Vagina (tissue), 2 donors: ENCODE measurements around the gene CISD3. TPM values are rescaled to one million over a fixed set of nuclear protein-coding genes. Genes with fewer than 3 reads are reported as not detected.
A peak's percentile ranks its signal among the peaks of the same experiment; 100 is the strongest.

ENCODE experiments used
- DNase-seq, 2 donors: peaks; one replicate each; pipeline ENCODE4 v3.0.0-alpha.2; 2017; ENCODE audit errors: extremely low spot score in 2 of 2
- H3K27ac ChIP-seq: fragments of 200-600 bp; sonication (generic); one replicate; pipeline ENCODE4 v1.5.1; 2019
- H3K27me3 ChIP-seq: fragments of 200-600 bp; sonication (generic); one replicate; pipeline ENCODE4 v1.5.1; 2019
- H3K36me3 ChIP-seq, 2 donors: fragments of 200-600 bp; sonication (generic); one replicate each; pipeline ENCODE4 v1.5.1; 2017 to 2019
- H3K4me1 ChIP-seq: fragments of 200-600 bp; sonication (generic); one replicate; pipeline ENCODE4 v1.5.1; 2019
- H3K4me3 ChIP-seq, 2 donors: fragments of 200-600 bp; sonication (generic); 1 replicate in 1 of 2; 2 replicates in 1 of 2; pipeline ENCODE4 v1.5.1; 2016 to 2019
- H3K9me3 ChIP-seq: fragments of 200-600 bp; sonication (generic); one replicate; pipeline ENCODE4 v1.5.1; 2019
- POLR2A ChIP-seq, 2 donors: fragments of 450-650 bp; IDR thresholded peaks; one replicate each; pipeline ENCODE4 v1.6.1; 2017; ENCODE audit warnings: antibody characterized with exemption in 2 of 2, mild to moderate bottlenecking in 2 of 2, moderate library complexity in 2 of 2
- POLR2AphosphoS5 ChIP-seq, 2 donors: sonication (generic); formaldehyde crosslinking; IDR thresholded peaks; one replicate each; pipeline ENCODE4 v1.9.0; 2017; ENCODE audit warnings: antibody characterized with exemption in 2 of 2, mild to moderate bottlenecking in 2 of 2, low read depth in 1 of 2; ENCODE audit not compliant: insufficient read depth in 1 of 2
- intact Hi-C: fragments of 100-400 bp; cut with DNase I; formaldehyde crosslinking; loops from one replicate; pipeline ENCODE4 v1.15.1; 2023
- total RNA-seq: library from RNA; depleted of rRNA; stranded (reverse); fragments of >200 nt; gene quantifications from one replicate; pipeline ENCODE4 v1.2.3, GENCODE V29; 2016
- TF ChIP-seq, protein P1 (sequence below), 3 experiments: fragments of 450-650 bp in 2 of 3; fragments of 200-600 bp in 1 of 3; sonication (generic) in 1 of 3; IDR thresholded peaks; one replicate each; pipeline ENCODE4 v1.5.1; 2017 to 2019; ENCODE audit warnings: antibody characterized with exemption in 3 of 3, mild to moderate bottlenecking in 2 of 3, moderate library complexity in 2 of 3

The CISD3 gene
- total RNA-seq, 1 donor from 2014 or later = 12.8 TPM

DNA sequence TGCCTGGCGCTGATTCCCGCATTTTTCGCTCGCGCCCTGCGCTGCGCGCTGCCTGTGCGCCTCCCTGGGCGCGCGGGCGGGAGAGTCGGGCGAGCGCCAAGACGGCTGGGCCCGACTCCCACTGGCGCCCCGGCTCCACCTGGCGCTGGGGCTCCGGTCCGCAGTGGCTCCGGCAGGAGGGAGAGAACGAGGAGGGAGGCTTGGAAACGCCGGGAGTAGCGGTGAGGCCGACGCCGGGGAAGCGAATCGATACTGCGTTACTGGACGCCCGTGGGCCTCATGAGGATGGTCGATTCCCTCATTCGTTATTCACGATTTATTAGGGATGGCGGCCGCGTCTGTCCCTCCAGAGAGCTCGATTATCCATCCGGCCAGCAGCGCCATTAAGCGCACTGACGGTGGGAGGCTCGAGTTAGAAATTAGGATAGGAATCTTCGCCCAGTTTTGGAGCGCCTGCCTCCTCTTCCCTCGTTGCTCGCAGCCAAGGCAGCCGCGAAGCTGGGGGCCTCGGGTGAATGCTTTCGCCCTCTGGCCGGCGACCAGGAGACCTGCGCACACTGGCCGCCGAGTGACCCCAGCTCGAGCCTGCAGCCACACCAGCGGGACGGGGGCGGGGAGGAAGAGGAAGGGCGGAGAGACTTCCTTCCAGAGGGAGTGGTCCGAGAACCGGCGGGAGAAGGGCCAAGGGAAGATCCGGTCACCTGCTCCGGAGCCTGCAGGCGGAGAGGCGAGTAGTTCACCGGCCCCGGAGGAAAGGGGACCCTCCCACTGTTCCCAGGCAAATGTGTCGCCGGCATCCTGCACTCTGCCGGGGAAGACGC lies 19.3 kb downstream of the CISD3 start:
- intact Hi-C loops = loop anchor here (2.0 to 5.0 kb wide), 2 partner anchors 19 to 48 kb away; partner anchors contain the start of genes CISD3 and PIP4K2B
- H3K9me3 ChIP-seq = no peaks in the 10 kb centered on the region
- H3K4me1 ChIP-seq = peaks cover 70% of the 10 kb centered on the region

DNA sequence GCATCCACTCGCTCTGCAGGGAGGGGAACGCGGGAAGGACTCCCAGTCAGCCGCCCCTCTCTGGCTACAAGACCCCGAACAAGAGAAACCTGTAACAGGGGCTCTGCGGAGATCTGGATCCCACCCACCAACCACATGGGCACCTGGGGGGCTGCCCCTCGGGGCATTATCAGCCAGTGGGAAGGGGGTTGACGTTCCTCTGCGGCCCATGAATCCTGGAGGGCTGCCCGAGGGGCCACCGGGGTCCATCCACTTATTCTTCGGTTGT lies 19.8 kb downstream of the CISD3 start:
- Histone ChIP-seq H3K27ac (peak overlapping the region; percentile 83), H3K4me1 (peaks cover 76% of the 10 kb centered on the region), H3K36me3 (peaks cover 0 to 8% of the 10 kb centered on the region in 2 donors), H3K4me3 (peak overlapping the region; percentile 65 to 98), H3K9me3 (no peaks in the 10 kb centered on the region), H3K27me3 (no peaks in the 10 kb centered on the region)
- no peak for DNase-seq
- TF ChIP-seq, protein P1, sequence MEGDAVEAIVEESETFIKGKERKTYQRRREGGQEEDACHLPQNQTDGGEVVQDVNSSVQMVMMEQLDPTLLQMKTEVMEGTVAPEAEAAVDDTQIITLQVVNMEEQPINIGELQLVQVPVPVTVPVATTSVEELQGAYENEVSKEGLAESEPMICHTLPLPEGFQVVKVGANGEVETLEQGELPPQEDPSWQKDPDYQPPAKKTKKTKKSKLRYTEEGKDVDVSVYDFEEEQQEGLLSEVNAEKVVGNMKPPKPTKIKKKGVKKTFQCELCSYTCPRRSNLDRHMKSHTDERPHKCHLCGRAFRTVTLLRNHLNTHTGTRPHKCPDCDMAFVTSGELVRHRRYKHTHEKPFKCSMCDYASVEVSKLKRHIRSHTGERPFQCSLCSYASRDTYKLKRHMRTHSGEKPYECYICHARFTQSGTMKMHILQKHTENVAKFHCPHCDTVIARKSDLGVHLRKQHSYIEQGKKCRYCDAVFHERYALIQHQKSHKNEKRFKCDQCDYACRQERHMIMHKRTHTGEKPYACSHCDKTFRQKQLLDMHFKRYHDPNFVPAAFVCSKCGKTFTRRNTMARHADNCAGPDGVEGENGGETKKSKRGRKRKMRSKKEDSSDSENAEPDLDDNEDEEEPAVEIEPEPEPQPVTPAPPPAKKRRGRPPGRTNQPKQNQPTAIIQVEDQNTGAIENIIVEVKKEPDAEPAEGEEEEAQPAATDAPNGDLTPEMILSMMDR (IDR thresholded peaks at IDR 0.05) = no peak
- TF ChIP-seq POLR2AphosphoS5 (IDR thresholded peaks at IDR 0.05; ENCODE audit: insufficient read depth in 1 of 2, low read depth in 1 of 2) (no peak), POLR2A (IDR thresholded peaks at IDR 0.05) (no peak)
- intact Hi-C loops = loop anchor here (5.0 kb wide), 1 partner anchor 47 kb away; the partner anchor contains the start of gene PIP4K2B

More for the DNA sequence above, 19.3 kb downstream of the CISD3 start:
- TF ChIP-seq POLR2AphosphoS5 (IDR thresholded peaks at IDR 0.05; ENCODE audit: insufficient read depth in 1 of 2, low read depth in 1 of 2) (peak; percentile 64 to 91), POLR2A (IDR thresholded peaks at IDR 0.05) (peak in 1 of 2 donors; percentile 65)
- TF ChIP-seq, protein P1 (IDR thresholded peaks at IDR 0.05) = no peak
- H3K4me3 ChIP-seq = peak overlapping the region; percentile 65 to 98
- DNase-seq = peak in 1 of 2 donors; percentile 95
- peak overlapping the region; percentile 83 for H3K27ac ChIP-seq
- peaks cover 0 to 3% of the 10 kb centered on the region in 2 donors for H3K36me3 ChIP-seq
- no peaks in the 10 kb centered on the region for H3K27me3 ChIP-seq

DNA sequence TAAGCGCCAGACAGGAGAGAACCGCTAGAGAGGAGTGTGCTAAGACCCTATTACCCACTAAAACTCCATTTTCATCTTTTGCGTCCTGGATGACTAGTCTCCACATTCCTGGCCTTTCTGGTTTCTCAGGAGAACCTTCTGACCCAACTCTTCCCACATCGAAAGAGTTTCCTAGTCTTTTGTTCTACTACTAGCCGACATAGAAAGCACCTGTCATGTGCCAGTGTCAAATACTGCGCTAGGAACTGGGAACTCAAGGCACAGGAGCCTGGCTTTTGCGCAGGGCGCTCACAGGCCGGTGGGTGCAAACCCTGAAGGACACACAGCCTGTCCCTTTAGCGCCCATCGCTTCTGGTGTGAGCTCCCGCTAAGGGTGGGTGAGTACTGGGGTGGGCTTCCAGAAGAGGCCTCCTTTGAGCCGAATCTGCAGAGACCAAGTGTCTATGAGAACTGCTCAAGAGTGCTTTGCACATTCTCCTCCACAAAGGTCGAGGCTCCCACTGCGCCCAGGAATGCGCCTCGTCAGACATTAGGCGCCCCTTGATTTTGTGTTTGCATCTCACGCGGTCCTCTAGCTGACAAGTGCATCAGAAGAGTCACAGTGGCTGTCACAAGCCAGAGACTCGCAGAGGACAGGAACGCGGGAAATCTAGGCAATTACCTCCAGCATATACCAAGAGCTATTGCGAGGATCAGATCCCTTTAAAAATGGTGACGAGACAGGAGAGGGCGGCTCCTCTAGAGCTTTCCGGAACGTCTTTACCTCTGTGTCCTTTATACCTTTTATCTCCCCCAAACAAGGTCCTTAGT lies 20.4 kb downstream of the CISD3 start:
- no peak for DNase-seq
- Histone ChIP-seq H3K4me1 (peaks cover 76% of the 10 kb centered on the region), H3K27me3 (no peaks in the 10 kb centered on the region), H3K4me3 (peak overlapping the region; percentile 65 to 98), H3K36me3 (peaks cover 0 to 12% of the 10 kb centered on the region in 2 donors), H3K9me3 (no peaks in the 10 kb centered on the region), H3K27ac (peak overlapping the region; percentile 83)
- intact Hi-C loops = loop anchor here (5.0 kb wide), 1 partner anchor 47 kb away; the partner anchor contains the start of gene PIP4K2B
- TF ChIP-seq POLR2A (IDR thresholded peaks at IDR 0.05) (no peak), POLR2AphosphoS5 (IDR thresholded peaks at IDR 0.05; ENCODE audit: insufficient read depth in 1 of 2, low read depth in 1 of 2) (no peak)
- TF ChIP-seq, protein P1 (IDR thresholded peaks at IDR 0.05) = no peak

DNA sequence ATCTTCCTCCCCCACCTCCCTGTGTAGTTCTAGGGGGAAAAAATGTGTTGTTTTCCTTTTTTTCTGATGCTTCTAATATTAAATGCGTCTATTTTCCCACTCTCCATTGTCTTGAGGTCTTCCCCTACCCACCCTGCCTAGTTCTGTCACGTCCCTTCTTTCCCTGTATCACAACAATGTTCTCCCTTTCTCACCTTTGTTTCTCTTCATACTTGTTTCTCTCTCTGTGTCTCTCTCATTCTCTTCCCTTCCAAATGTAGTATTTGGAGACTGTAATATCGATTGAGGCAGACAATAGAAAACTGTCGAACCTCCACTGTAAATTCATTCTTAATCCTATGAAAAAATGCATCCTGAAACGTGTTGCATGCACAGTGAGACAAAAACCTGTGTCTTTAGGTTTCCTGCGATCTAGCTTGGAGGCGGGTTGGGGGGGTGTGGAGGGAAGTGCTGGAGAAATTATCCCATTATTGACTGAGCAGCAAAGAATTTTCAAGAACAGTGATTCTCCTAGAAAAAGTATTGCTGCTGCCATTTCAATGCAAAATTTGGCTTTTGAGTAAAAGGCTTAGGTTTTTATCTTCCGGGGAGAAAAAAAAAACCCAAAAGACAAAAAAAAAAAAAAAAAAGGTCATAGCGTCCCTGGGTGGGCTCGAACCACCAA lies 21.1 kb downstream of the CISD3 start:
- Histone ChIP-seq H3K9me3 (no peaks in the 10 kb centered on the region), H3K27ac (peak overlapping the region; percentile 83), H3K4me3 (peak overlapping the region; percentile 65 to 91), H3K27me3 (no peaks in the 10 kb centered on the region), H3K36me3 (peaks cover 0 to 19% of the 10 kb centered on the region in 2 donors), H3K4me1 (peaks cover 68% of the 10 kb centered on the region)
- no peak for DNase-seq
- intact Hi-C loops = loop anchor here (5.0 kb wide), 1 partner anchor 46 kb away; the partner anchor contains the start of gene PIP4K2B
- TF ChIP-seq POLR2AphosphoS5 (IDR thresholded peaks at IDR 0.05; ENCODE audit: insufficient read depth in 1 of 2, low read depth in 1 of 2) = no peak
- no peak for TF ChIP-seq POLR2A (IDR thresholded peaks at IDR 0.05)
- TF ChIP-seq, protein P1 (IDR thresholded peaks at IDR 0.05) = no peak
